Astrocyte of the spinal cord (primary cell): ENCODE results near the gene TSPEAR.

ENCODE experiments used
- DNase-seq: peaks from one replicate; pipeline ENCODE4 v3.0.0; 2011; ENCODE audit warnings: low read depth, low spot score
- H3K4me3 ChIP-seq: 2 replicates; pipeline ENCODE4 v1.5.1; 2011; ENCODE audit warnings: low read depth, mild to moderate bottlenecking, low read length, moderate library complexity
- CTCF ChIP-seq: IDR thresholded peaks from 2 replicates; pipeline ENCODE4 v1.5.1; 2012; ENCODE audit warnings: low read depth, mild to moderate bottlenecking, low read length, inconsistent platforms
- in situ Hi-C: cut with HindIII; loops from 2 replicates; pipeline ENCODE4 v1.10.0; 2017; ENCODE audit warnings: low sequenced_read_pairs

The TSPEAR gene

GRCh38 chr21:44529011-44529421 lies 182.4 kb downstream of the TSPEAR start:
- DNase-seq = no peak
- TF ChIP-seq CTCF = no peak
- no peak overlapping the region for H3K4me3 ChIP-seq
- in situ Hi-C loops = no loop called here

- no peak for DNase-seq
- no peak overlapping the region for H3K4me3 ChIP-seq
- in situ Hi-C loops = no loop called here
- TF ChIP-seq CTCF = no peak
Observed at GRCh38 chr21:44528634-44528995, 182.8 kb downstream of the TSPEAR start.

GRCh38 chr21:44527983-44528633 lies 183.3 kb downstream of the TSPEAR start:
- in situ Hi-C loops = no loop called here
- TF ChIP-seq CTCF = no peak
- H3K4me3 ChIP-seq = no peak overlapping the region
- DNase-seq = no peak

- H3K4me3 ChIP-seq = no peak overlapping the region
- no peak for DNase-seq
- in situ Hi-C loops = no loop called here
- no peak for TF ChIP-seq CTCF
Observed at GRCh38 chr21:44527156-44527982, 184.0 kb downstream of the TSPEAR start.

- no peak for DNase-seq
- no peak for TF ChIP-seq CTCF
- in situ Hi-C loops = no loop called here
- H3K4me3 ChIP-seq = no peak overlapping the region
Observed at GRCh38 chr21:44526096-44526997, 185.0 kb downstream of the TSPEAR start.

GRCh38 chr21:44525391-44526095 lies 185.8 kb downstream of the TSPEAR start:
- no peak for TF ChIP-seq CTCF
- no peak overlapping the region for H3K4me3 ChIP-seq
- in situ Hi-C loops = no loop called here
- no peak for DNase-seq
